GM19351 (cell line): Measurements from ENCODE around the gene PKMYT1.
"Not testable (repeated sequence)": the region's sequence is repeated elsewhere in the genome, so short reads cannot be mapped to it uniquely, and the experiment has no call there.

ENCODE experiments used
- ATAC-seq: cut with Tn5 transposase; IDR thresholded peaks from one replicate; pipeline ENCODE4 v1.9.1; 2021; ENCODE audit warnings: mild to moderate bottlenecking, moderate library complexity; ENCODE audit not compliant: unreplicated experiment

The PKMYT1 gene

DNA sequence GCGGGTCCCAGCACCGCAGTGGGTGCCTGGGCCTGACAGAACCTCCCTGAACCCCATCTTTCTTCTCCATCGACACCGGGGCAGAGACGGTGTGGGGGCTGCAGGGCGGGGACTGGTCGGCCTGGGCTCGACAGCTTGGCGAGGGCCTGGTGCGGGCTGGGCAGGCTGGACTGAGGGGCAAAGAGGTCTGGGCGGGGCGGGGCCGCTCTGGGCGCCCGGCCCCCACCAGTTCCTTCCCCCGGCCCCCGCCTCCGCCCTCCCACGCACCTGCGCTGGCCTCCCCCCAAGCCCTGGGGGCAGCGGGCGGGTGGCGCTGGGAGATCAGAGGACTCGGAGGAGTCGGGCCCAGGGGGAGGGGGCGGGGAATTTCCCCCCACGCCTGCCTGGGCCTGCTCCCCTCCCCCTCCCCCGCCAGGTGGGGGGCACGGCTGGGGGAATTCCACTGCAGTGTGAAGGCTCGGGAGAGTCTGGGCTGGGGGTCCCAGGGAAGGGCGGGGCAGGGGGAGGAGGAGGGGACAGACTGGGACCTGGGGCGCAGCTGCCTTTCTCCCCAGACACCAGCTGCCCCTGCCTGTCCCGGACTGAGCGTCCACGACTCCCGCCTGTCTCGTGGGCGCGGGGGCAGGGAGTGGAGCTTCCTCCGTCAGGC lies 17.0 kb downstream of the PKMYT1 start:
- no peak for ATAC-seq

DNA sequence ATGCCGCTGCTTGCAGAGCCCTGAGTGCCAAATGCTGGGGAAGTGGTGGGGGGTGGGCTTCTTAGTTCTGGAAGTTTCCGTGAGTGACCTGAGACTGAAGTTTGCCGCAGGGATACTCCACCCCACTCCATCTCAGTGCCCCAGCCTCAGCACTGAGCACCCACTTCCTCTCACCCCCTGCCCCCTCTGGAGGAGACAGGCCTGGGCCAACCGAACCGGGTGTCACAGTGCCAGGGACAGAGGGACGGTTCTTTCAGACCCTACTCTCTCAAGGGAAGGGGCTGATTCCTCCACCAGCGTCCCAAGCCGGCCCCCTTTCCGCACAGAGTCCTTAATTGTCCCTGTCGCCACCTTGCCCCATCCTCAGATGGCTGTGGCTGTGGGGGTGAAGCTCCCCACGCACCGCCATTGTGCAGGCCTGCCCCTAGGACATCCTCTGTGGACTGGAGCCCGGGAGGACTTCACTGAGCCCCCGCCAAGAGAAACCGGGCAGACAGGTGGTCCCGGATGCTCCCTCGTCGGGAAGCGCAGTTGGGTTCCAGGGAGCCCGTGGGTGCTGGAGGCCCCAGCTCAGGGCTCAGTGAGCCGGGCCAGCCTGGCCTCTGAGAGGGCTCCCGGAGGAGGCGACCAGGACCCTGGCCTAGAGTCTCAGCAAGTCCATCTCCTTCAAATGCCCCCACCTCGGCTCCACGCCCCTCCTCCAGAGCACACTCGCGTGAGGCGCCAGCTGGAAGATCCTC lies 17.7 kb downstream of the PKMYT1 start:
- ATAC-seq: no peak

DNA sequence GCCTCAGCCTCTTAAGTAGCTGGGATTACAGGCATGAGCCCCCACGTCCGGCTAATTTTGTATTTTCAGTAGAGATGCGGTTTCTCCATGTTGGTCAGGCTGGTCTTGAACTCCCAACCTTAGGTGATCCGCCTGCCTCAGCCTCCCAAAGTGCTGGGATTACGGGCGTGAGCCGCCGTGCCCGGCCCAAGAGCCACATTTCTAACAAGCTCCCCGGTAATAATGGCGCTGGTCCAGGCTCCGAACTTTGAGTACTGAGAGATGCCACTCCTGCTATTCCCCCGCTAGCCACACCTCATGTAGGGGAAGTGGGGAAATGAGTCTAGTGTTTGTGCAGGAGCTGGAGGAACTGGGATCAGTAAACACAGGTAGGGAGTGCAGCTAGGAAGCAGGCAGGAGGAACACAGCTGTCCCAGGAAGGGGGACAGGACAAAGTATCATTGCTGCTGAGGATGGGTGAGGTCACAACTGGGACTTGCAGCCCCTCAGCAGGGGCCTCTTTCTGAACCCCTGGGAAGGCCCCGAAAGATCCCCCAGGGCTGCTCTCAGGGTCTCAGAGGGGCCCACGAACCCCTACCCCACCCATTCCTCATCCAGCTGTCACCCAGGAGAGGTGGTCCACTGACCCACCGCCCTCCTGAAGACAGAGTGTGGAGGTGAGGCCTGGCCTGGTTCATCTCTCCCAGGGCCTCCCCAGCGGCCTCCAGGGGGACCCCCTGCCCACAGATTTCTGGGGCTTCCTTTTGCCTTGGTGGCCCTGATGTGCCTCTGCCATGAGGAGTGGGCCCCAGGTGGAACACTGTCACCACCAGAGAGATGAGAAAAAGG lies 19.8 kb downstream of the PKMYT1 start:
- ATAC-seq: no peak

DNA sequence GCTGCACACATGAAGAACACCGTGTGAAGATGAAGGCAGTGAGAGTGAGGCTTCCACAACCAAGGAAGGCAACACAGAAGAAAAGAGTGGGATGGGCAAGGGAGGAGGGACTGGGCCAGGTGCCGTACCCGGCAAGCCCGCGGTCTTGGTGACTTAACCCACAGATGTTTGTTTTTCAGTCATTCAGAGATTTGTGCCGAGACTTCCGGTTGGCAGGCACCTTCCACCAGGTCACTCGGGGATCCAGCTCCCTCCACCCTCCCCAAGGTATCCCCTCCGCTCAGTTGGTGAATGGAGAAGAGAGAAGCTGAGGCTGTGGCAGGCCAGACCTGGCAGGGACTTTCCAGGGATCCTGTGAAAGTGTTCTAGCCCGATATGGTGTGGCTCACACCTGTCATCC lies 21.0 kb downstream of the PKMYT1 start:
- no peak for ATAC-seq

DNA sequence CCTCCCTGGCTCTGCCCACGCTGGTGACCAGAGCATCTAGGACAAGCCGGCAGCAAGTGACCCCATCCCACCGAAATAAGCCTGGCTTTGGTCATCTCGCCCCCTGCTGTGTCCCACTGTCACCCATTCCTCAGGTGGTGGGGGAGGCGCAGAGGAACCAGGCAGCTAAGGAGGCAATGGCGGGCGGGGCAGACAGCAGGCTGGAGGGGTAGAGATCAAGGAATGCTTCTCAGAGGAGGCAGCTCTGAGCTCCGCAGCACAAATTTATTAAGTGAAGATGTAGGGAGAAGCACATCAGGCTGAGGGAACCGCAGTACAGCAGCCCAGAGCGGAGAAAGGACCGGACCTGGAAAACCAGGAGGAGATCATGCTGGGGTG lies 23.7 kb downstream of the PKMYT1 start:
- no peak for ATAC-seq

DNA sequence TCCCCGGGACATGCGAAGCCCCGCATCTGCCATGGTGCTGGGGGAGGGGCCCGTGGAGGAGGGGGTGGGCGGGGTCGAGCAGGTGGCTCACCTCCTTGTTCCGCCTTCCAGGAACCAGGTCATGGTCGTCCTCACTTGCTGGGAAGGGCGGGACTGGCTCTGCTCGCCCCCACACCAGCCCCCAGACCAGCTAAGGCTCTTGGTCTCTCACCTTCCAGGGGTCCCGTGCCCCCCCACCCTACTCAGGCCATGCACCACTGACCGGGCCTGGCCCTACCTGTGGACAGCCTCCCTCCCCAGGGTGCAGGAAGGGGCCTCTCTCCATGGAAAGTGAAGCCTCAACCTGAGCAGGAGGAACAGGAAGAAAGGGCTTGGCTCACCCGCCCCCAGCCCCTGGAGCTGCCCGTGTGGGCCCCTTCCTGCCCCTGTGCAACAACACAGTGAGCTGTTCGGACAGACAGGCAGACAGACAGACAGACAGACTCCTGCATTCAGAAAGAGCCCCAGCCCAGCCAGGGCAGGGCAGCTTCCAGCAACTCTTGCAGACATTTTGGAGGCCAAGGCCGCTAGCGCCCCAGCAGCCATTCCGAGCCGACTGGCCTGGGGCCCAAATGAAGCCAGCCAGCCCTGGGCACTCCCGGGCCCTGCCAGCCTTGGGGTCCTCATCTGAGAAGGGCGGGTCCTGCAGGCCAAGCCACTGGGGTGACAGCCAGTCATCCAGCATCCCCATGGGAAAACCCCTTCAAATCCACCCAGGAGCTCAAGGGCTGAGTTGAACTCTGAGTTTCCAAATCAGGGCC lies 24.3 kb downstream of the PKMYT1 start:
- ATAC-seq: no peak

DNA sequence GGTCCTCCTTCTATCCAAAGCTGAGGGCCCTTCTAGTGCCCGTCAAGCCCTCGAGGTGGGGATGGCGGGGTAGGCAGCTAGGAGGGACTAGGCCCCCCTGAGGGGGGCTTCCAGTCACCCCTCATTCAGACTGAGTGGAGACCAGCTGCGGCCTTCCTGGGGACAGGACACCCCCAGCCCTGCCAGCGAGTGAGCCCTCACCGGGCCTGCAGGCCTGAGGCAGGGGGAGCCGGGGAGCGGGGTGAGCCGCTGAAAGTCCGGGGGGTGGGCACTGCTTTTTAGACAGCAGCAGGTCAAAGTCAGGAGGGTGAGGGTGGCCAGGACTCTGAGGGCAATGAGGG lies 24.8 kb downstream of the PKMYT1 start:
- no peak for ATAC-seq

DNA sequence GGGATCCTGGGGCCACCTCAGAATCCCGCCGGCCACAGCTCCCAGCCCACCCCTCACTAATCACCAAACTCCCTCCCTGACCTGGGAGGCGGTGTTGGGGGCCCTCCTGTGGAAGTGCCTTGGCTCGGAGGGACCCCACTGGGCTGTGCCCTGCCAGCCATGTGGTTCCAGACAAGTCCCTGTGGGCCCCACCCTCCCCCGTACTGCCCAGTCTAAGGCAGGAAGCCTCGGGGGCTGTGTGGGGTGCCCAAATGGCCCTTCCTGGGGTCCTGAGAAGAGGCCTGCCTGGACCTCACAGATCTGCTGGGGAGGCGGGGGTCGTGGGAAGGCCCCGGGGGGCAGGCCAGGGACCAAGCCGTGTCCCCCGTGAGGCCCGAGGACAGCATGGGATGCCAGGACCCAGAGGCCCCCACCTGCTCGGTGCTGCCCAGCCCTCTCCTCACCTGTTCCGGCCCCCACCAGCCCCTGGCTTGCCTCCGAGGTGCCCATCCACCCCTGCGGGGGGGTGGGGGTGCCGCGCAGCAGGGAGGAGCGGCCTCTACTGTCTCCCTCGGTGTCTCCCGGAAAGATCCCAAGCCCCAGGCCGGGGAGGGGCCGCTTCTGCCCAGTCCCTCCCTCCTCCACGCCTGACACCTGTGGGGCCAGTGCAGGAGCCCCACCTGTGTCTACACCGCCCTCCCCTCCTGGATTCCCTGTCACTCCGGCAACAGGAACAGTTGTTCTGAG lies 25.4 kb downstream of the PKMYT1 start:
- no peak for ATAC-seq

DNA sequence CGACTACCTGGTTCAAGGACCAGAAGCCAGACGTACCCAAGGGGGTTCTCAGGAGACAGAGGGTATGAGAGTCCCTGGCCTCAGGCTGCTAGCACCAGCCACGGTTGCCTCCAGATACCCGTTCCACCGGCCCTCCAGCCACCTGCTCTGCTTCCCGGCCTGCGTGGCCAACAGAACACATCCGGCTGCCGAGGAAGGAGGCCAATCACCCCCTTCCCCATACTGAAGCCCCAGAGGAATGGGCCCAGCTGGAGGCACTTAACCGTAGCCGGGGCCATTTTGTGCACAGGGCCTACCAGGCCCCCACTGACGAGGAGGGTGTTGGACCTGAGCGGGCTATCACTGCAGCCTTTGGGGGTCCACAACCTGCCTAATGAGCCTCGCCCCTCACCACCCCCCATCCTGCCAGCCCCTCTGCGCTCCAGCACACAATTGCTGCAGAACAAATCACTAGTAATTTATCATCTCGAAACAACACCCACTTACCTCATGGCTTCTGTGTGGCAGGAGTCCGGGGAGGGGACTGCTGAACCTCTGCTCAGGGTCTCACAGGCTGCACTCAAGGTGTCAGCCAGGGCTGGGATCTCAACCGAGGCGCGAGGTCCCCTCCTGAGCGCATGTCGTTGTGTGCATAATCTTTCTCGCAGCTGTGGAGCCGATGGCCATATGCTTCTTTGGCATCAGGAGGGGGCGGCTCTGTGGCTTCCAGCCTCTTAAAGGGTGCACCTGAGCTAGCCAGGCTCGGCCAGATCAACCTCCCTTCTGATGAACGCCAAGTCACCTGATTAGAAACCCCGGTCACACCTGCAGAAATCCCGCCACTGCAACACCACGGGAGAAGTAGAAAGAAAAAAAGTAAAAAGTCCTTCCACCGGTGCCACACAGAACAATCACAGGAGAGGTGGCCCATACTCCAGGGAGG lies 26.3 kb downstream of the PKMYT1 start:
- ATAC-seq: no peak

DNA sequence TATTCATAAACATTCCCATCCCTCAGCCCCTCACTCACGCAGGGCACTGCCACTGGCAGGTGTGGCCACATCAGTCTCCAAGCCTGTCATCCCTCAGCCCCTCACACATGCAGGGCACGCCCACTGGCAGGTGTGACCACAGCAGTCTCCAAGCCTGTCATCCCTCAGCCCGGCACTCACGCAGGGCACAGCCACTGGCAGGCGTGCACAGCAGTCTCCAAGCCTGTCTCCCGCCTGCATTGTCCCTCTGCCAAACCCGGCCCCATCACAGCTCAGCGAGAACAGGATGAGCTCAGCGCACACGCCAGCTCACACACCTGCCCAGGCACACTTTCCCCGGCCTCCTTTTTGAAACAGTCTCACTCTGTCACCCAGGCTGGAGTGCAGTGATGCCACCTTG lies 27.6 kb downstream of the PKMYT1 start:
- no peak for ATAC-seq

DNA sequence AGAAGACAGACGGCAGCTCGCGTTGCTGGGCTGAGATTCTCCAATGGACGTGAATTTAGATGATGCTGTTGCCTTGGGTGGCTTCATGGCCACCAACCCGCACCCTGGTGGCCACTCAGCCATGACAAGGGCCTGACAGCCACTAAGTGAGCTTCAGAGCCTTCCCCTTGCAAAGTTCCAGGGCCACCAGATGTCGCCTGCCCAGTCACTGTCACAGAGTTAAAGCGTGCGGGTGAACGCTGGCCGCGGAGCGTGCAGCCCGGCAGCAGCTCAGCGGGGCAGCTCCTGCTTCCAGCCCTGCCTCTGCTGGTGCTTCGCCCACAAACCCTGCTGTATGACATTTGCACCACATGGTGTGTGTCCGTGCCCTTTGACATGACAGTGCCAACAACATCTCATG lies 29.5 kb downstream of the PKMYT1 start:
- ATAC-seq: no peak

DNA sequence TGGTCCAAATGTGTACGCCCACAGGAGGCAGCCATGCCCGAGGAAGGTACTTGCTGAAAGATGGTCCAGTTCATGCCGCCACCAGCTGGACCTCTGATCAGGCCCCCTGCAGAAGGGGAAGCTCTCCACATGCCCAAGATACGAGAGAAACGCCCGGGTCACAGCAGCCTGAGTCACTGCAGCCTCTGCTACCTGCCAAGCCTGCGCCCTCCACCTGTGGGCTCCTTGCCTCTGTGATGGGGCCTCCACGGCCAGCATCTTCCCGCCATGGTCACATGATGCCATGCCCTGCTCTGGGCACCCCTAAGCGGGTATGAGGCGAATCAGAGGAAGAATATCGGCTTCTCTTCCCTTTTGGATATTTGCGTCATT lies 29.9 kb downstream of the PKMYT1 start:
- ATAC-seq: no peak

DNA sequence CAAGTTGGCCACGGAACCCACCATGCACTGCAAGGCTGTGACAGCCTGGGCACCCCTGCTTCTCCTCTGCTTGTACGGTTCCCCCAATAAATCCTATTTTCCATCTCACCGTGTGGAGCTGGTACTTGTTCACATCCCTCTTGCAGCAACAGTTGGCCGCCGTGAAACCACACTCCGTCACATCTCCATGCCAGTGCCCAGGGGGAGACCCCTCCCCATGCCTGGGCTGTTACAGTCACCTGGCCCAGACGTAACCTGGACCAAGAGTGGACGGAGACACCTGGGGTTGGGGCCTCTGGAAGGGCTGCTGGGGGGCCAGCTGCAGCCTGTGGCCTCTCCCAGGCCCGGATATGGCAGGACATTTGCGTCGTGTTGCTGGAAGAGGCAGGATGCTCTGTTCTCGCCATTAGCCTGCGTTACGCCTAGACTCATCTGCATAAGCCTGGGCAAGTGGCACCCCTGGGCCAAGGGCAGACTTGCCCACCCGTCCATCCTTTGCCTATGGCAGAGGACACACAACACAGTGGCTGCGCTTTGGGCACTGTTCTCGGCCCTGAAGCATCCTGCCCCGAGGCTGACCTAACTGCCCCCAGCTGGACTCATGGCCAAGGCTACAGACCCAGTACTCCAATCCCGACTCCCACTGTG lies 30.4 kb downstream of the PKMYT1 start:
- ATAC-seq: no peak

DNA sequence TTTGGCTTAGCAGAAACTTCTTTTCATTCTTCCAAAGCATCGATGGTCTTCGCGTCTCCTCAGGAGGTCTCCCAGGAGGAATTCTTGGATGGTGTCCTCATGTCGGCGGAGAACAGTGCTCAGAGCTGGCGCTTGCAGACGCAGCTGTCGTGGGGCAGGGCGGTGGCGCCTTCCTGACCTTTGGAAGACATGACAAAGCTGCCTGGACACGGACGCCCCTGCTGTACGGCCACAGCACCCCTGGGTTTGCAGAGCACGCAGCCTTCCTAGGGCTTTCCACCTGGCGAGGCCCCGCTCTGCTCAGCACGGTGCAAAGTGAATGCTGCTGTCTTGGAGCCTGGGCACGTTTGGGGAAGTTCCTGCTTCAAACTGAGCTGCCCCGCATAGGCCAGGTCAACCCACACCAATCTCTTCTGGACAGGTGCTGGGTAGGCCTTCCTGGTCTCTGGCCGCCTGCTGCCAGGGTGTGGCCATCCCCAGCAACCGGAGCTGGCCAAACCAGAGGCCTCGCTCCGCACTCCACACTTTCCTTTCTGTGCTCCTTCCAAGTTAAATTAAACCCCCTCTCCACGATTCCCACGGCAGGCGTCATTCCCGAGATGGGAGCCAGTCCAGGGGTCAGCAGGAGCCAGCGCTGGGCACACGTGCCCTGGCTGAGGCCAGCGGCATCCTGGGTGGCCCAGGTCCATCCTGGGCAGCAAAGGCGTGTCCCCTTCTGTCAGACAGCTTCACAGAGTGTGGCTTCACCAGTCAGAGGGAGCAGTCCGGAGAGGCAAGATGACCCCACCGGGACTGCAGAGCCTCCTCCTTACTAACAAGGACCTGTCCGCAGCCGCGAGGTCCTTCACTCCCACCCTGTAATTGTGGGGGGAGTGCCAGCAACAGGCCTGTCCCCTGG lies 31.2 kb downstream of the PKMYT1 start:
- ATAC-seq: no peak

DNA sequence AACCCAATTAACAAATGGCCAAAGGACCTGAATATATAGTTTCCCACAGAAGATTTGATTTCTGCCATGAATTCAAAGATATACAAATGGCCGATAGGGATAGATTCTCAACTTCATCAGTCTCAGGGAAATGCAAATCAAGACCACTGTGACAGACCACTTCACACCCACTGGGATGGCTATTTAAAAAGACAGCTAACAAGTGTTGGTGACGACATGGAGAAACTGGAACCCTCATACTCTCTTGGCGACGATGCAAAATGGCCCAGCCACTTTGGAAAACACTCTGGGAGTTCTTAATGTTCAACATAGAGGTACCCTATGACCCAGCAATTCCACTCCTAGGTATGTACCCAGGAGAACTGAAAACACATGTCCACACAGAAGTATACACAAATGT lies 33.6 kb downstream of the PKMYT1 start:
- ATAC-seq: no peak

DNA sequence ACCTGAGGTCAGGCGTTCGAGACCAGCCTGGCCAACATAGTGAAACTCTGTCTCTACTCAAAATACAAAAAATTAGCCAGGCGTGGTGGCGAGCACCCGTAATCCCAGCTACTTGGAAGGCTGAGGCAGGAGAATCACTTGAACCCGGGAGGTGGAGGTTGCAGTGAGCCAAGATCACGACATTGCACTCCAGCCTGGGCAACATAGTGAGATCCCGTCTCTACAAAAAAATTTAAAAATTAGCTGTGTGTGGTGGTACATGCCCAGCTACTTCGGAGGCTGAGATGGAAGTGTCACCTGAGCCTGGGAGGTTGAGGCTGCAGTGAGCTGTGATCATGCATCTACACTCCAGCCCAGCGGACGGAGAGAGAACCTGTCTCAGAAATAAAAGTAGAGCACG lies 36.5 kb downstream of the PKMYT1 start:
- not testable (repeated sequence) for ATAC-seq

DNA sequence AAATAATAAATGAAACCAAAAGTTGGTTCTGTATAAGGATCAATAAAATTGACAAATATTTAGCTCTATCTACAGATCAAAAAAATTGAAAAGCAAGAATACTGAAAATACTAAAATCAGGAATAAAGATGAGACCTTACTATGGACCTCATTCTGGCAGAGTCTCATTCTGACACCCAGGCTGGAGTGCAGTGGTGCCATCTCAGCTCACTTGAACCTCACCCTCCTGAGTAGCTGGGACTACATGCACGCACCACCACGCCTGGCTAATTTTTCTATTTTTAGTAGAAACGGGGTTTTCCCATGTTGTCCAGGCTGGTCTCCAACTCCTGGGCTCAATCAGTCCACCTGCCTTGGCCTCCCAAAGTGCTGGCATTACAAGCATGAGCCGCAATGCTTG lies 38.2 kb downstream of the PKMYT1 start:
- ATAC-seq: no peak

DNA sequence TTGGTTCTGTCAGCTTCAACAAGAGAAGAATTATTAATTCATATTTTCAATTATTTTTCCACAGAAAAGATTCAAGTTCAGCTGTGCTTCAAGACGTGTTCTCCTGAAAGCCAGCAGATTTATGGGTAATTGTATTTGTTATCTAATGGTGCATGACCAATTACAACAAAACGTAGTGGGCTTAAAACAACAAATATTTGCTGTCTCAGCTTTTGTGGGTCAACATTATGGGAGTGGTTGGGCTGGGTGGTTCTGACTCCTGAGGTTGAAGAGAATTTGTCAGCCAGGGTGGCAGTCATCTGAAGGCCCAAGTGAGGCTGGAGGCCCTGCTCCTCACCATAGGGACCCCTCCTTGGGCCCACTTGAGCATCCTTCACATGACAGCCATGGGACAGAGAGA lies 40.3 kb downstream of the PKMYT1 start:
- ATAC-seq: no peak
